Ishikawa (cell line): Measurements from ENCODE around the gene ANK2.
A peak's percentile ranks its signal among the peaks of the same experiment; 100 is the strongest.

Experiments used
- CEBPB ChIP-seq: IDR thresholded peaks from 2 replicates; pipeline ENCODE4 v1.6.1; 2012
- CREB1 ChIP-seq: IDR thresholded peaks from 2 replicates; pipeline ENCODE4 v1.6.1; 2012; ENCODE audit warnings: low read depth
- EGR1 ChIP-seq: IDR thresholded peaks from 2 replicates; pipeline ENCODE4 v1.6.1; 2012
- EP300 ChIP-seq: IDR thresholded peaks from 2 replicates; pipeline ENCODE4 v1.6.1; 2012; ENCODE audit warnings: borderline replicate concordance
- FOXM1 ChIP-seq: IDR thresholded peaks from 2 replicates; pipeline ENCODE4 v1.6.1; 2012; ENCODE audit warnings: low read depth, borderline replicate concordance
- NFIC ChIP-seq: IDR thresholded peaks from 2 replicates; pipeline ENCODE4 v1.6.1; 2012
- RAD21 ChIP-seq: IDR thresholded peaks from 2 replicates; pipeline ENCODE4 v1.6.1; 2012; ENCODE audit warnings: low read depth
- REST ChIP-seq: IDR thresholded peaks from 2 replicates; pipeline ENCODE4 v1.6.1; 2012; ENCODE audit warnings: low read depth, mild to moderate bottlenecking
- TAF1 ChIP-seq: IDR thresholded peaks from 2 replicates; pipeline ENCODE4 v1.6.1; 2012; ENCODE audit warnings: low read depth, mild to moderate bottlenecking
- TCF12 ChIP-seq: IDR thresholded peaks from 2 replicates; pipeline ENCODE4 v1.6.1; 2012; ENCODE audit warnings: low read depth
- TEAD4 ChIP-seq: IDR thresholded peaks from 2 replicates; pipeline ENCODE4 v1.6.1; 2012
- USF1 ChIP-seq: IDR thresholded peaks from 2 replicates; pipeline ENCODE4 v1.6.1; 2012
- YY1 ChIP-seq: IDR thresholded peaks from 2 replicates; pipeline ENCODE4 v1.6.1; 2012; ENCODE audit warnings: low read depth
- ZBTB7A ChIP-seq: IDR thresholded peaks from 2 replicates; pipeline ENCODE4 v1.6.1; 2012; ENCODE audit warnings: low read depth
- TF ChIP-seq, protein P1 (sequence below): IDR thresholded peaks from 2 replicates; pipeline ENCODE4 v1.6.1; 2012

The ANK2 gene

DNA sequence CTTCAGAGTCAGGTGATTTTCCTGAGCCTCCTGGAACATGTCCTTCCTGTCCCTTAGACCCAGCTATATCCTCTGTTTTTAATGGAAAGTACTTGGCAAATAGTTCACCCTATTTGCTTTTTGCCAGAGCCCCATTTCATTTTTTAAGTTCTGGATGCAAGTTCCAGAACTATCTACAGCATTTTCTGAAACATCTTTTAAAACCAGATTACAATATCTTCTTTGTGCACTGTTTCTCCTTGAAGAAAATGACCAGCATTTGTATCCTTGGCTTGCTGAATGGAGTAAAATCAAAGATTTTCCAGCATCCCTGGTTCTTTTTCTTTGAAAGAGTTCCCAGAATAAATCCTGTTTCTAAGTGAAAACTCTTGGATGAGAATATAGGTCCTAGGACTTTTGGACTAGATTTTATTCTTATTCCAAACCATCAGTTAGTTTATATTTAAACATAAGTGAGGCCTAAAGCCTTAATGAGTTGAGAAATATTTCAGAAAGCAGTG lies 224.3 kb downstream of the ANK2 start:
- no peak for TF ChIP-seq CREB1
- TF ChIP-seq YY1 = no peak
- no peak for TF ChIP-seq RAD21
- TF ChIP-seq USF1 = no peak
- TF ChIP-seq EGR1 = no peak
- TF ChIP-seq TEAD4 = no peak
- TF ChIP-seq REST = no peak
- no peak for TF ChIP-seq TCF12
- TF ChIP-seq TAF1 = no peak
- no peak for TF ChIP-seq ZBTB7A
- no peak for TF ChIP-seq EP300
- TF ChIP-seq, protein P1, sequence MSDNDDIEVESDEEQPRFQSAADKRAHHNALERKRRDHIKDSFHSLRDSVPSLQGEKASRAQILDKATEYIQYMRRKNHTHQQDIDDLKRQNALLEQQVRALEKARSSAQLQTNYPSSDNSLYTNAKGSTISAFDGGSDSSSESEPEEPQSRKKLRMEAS = no peak

DNA sequence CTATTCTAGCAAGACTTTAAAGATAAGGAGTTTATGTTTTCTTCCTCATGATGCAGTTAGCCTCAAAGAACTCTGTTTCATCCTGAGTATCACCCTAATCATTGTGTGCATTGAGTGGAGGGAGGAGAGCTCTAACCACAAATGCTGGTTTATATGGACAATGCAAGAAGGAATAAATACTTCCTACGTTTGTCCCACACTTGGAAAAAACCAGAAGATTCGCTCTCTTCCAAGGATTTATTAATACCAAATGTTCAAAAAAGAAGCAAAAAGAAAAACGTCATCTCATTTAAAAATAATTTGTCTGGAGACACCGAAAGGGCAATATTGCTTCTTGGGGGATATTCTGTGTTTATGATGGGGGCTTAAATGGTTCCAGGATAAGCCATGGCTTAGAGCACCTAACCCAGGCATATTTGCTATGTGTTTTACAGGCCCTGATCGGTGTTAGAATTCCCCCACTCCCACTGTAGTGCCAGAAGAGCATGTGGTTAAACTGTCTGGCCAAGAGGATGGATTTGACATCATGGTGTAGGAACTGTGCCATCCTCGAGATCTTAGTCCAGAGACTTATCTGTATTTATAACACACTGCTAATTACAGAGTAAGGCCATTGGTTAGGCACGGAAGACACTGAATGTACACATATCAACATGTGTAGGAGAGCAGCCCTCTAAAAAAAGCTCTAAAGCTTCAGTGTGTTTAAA lies 227.2 kb downstream of the ANK2 start:
- TF ChIP-seq USF1 (no peak), TCF12 (no peak), RAD21 (no peak)
- TF ChIP-seq, protein P1 = no peak

GRCh38 chr4:113278324-113278934 lies 229.0 kb downstream of the ANK2 start:
- TF ChIP-seq, protein P1 = 0 out of 2 replicates have a peak, but pooled peaks have one; percentile 19
- TF ChIP-seq FOXM1 (no peak), RAD21 (peak; percentile 81)

DNA sequence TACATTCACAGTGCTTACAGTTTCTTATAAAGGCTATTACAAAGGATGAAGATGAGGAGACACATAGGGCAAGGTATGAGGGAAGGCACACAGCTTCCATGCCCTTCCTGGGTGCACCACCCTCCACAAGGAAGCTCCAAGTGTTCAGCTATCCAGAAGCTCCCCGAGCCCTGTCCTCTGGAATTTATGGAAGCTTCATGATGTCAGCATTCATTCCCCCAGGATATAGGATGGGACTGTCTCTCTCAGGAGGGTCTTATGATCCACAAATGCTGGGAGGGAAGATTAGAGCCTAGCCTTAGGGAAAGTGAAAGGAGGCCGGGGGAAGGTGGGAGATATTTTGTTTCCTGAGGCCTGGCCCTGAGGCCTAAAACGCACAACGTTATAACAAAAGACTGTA lies 236.0 kb downstream of the ANK2 start:
- no peak for TF ChIP-seq RAD21

- TF ChIP-seq, protein P1 = no peak
- TF ChIP-seq YY1 (no peak), REST (no peak), TEAD4 (no peak), NFIC (no peak), CEBPB (no peak), RAD21 (no peak), ZBTB7A (no peak), TCF12 (no peak), TAF1 (no peak), FOXM1 (no peak), EP300 (no peak), EGR1 (no peak), USF1 (no peak), CREB1 (no peak)
These were observed 238.8 kb downstream of the ANK2 start for GRCh38 chr4:113288257-113288656.

DNA sequence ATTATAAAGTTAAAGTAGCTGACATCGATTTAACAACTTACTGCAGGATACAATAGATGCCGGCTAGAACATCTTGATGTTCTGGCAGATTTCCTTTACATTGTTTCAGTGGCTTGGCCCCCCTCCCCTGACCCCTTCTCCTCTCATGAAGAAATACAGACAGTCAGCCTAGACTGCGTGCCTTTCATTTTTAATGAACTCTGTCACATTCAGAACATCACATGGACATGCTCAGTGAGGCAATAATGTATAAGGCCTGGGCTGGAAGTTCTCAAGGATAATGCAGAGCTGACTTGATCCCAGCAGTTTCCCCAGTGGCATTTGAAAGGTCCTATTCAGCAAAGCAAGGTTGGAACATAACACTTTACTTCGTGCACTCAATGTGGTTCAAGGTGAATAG lies 239.2 kb downstream of the ANK2 start:
- TF ChIP-seq USF1 (no peak), YY1 (no peak), NFIC (no peak), CREB1 (no peak), FOXM1 (no peak), ZBTB7A (no peak), TEAD4 (no peak), EP300 (no peak), TCF12 (no peak), RAD21 (no peak), EGR1 (no peak), CEBPB (no peak), REST (no peak), TAF1 (no peak)
- TF ChIP-seq, protein P1 = no peak
